WTC11 (cell line): ENCODE results near the gene TMPRSS13. TPM values are rescaled to one million over a fixed set of nuclear protein-coding genes. Genes with fewer than 3 reads are reported as not detected.

Source experiments
- ATAC-seq: fragments of 200-7000 bp; cut with Tn5 transposase; 2 replicates; pipeline ENCODE4 v1.10.0; 2021; ENCODE audit warnings: mild to moderate bottlenecking, moderate library complexity
- CTCF ChIA-PET: fragments of 300-600 bp; sonication (Branson Sonifier 250); formaldehyde crosslinking; loops from one replicate; lab custom pipeline; 2021; ENCODE audit warnings: antibody characterized with exemption; lab: Charles Lee
- POLR2A ChIA-PET: fragments of 350-600 bp; sonication (Branson Sonifier 250); formaldehyde crosslinking; loops from one replicate; lab custom pipeline; 2021; ENCODE audit warnings: antibody characterized with exemption; lab: Charles Lee
- DNase-seq: peaks from one replicate; pipeline ENCODE4 v3.0.0; 2021; ENCODE audit warnings: low spot score
- H3K27ac Mint-ChIP-seq: 2 replicates; pipeline ENCODE4 v1.8.0; 2021; ENCODE audit warnings: mixed read lengths
- H3K27me3 Mint-ChIP-seq: 2 replicates; pipeline ENCODE4 v1.8.0; 2021; ENCODE audit warnings: low read depth, mild to moderate bottlenecking, moderate library complexity, mixed read lengths
- H3K36me3 Mint-ChIP-seq: 2 replicates; pipeline ENCODE4 v1.8.0; 2021; ENCODE audit warnings: mixed read lengths
- H3K4me1 Mint-ChIP-seq: 2 replicates; pipeline ENCODE4 v1.8.0; 2022; ENCODE audit warnings: mixed read lengths
- H3K4me3 Mint-ChIP-seq: 2 replicates; pipeline ENCODE4 v1.8.0; 2021; ENCODE audit warnings: mild to moderate bottlenecking, moderate library complexity, mixed read lengths
- H3K9me3 Mint-ChIP-seq: 2 replicates; pipeline ENCODE4 v1.8.0; 2021; ENCODE audit warnings: mixed read lengths
- CREM ChIP-seq: sonication (generic); formaldehyde crosslinking; IDR thresholded peaks from 2 replicates; pipeline ENCODE4 v1.8.1; 2022; ENCODE audit warnings: mild to moderate bottlenecking, missing genetic modification reagents, moderate library complexity
- FOXK1 ChIP-seq: sonication (generic); formaldehyde crosslinking; IDR thresholded peaks from 2 replicates; pipeline ENCODE4 v1.8.0; 2022; ENCODE audit warnings: mild to moderate bottlenecking, moderate library complexity, missing genetic modification reagents
- GABPB1 ChIP-seq: sonication (generic); formaldehyde crosslinking; IDR thresholded peaks from 2 replicates; pipeline ENCODE4 v1.8.1; 2023; ENCODE audit warnings: mild to moderate bottlenecking, missing genetic modification reagents
- HMGA2 ChIP-seq: fragments of 250-450 bp; sonication (Bioruptor Pico); IDR thresholded peaks from 2 replicates; pipeline ENCODE4 v1.4.0; 2021; ENCODE audit warnings: mild to moderate bottlenecking, moderate library complexity
- IRF2 ChIP-seq: sonication (generic); formaldehyde crosslinking; IDR thresholded peaks from 2 replicates; pipeline ENCODE4 v1.8.0; 2022; ENCODE audit warnings: low read depth, missing genetic modification reagents, borderline replicate concordance
- JAZF1 ChIP-seq: fragments of 250-450 bp; sonication (Bioruptor Pico); IDR thresholded peaks from 2 replicates; pipeline ENCODE4 v1.9.0; 2021; ENCODE audit warnings: moderate library complexity, mild to moderate bottlenecking, inconsistent platforms
- MXD4 ChIP-seq: fragments of 250-450 bp; sonication (Bioruptor Pico); IDR thresholded peaks from 2 replicates; pipeline ENCODE4 v1.8.0; 2021; ENCODE audit warnings: mild to moderate bottlenecking, moderate library complexity, borderline replicate concordance
- OVOL2 ChIP-seq: fragments of 250-450 bp; sonication (Bioruptor Pico); IDR thresholded peaks from 2 replicates; pipeline ENCODE4 v1.9.0; 2021; ENCODE audit warnings: mild to moderate bottlenecking, borderline replicate concordance
- TP53 ChIP-seq: sonication (generic); formaldehyde crosslinking; IDR thresholded peaks from 2 replicates; pipeline ENCODE4 v1.8.1; 2023; ENCODE audit warnings: mild to moderate bottlenecking, missing genetic modification reagents
- ZNF219 ChIP-seq: sonication (generic); formaldehyde crosslinking; IDR thresholded peaks from 2 replicates; pipeline ENCODE4 v1.8.0; 2023; ENCODE audit warnings: missing genetic modification reagents, mild to moderate bottlenecking, borderline replicate concordance
- ZNF263 ChIP-seq: sonication (generic); formaldehyde crosslinking; IDR thresholded peaks from 2 replicates; pipeline ENCODE4 v1.8.1; 2022; ENCODE audit warnings: low read depth, mild to moderate bottlenecking, moderate library complexity, missing genetic modification reagents
- ZNF317 ChIP-seq: sonication (generic); formaldehyde crosslinking; IDR thresholded peaks from 2 replicates; pipeline ENCODE4 v1.8.1; 2023; ENCODE audit warnings: low read depth, mild to moderate bottlenecking, moderate library complexity, missing genetic modification reagents, borderline replicate concordance
- total RNA-seq: library from RNA; stranded (reverse); gene quantifications from 3 replicates; pipeline ENCODE4 v1.2.3, GENCODE V29; 2021
- TF ChIP-seq, protein P1 (sequence below): fragments of 200-600 bp; IDR thresholded peaks from 2 replicates; pipeline ENCODE4 v1.8.0; 2022; ENCODE audit warnings: antibody characterized with exemption
- TF ChIP-seq, protein P2 (sequence below): fragments of 250-450 bp; sonication (Bioruptor Pico); IDR thresholded peaks from 2 replicates; pipeline ENCODE4 v1.9.0; 2021; ENCODE audit warnings: mild to moderate bottlenecking
- TF ChIP-seq, protein P3 (sequence below): sonication (generic); formaldehyde crosslinking; IDR thresholded peaks from 2 replicates; pipeline ENCODE4 v1.8.1; 2023; ENCODE audit warnings: mild to moderate bottlenecking, missing genetic modification reagents, borderline replicate concordance
- TF ChIP-seq, protein P4 (sequence below): sonication (generic); formaldehyde crosslinking; IDR thresholded peaks from 2 replicates; pipeline ENCODE4 v1.8.1; 2023; ENCODE audit warnings: mild to moderate bottlenecking, missing genetic modification reagents, moderate library complexity
- TF ChIP-seq, protein P5 (sequence below): sonication (generic); formaldehyde crosslinking; IDR thresholded peaks from 2 replicates; pipeline ENCODE4 v1.8.0; 2022; ENCODE audit warnings: mild to moderate bottlenecking, missing genetic modification reagents
- TF ChIP-seq, protein P6 (sequence below): sonication (generic); formaldehyde crosslinking; IDR thresholded peaks from 2 replicates; pipeline ENCODE4 v1.8.1; 2022; ENCODE audit warnings: low read depth, mild to moderate bottlenecking, moderate library complexity, missing genetic modification reagents, borderline replicate concordance

The TMPRSS13 gene
- total RNA-seq, 1 experiment from 2014 or later, result 0.63 TPM

DNA sequence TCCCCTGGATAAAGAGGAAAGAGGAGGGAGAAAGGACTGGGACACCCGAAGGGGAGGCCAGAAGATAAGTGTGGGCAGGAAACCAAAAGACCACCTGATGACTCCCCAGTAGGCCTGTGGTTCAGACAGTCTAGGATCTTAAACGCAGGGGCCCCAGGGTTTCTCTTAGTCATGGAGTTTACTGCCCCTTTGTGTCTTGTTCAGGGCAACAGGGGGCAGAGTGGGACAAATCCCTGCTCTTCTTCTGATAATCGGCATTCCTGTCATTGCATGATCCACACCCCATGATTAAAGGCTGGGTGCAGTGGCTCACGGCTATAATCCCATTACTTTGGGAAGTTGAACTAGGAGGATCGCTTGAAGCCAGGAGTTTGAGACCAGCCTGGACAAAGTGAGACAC is 4.7 kb upstream of the TMPRSS13 start:
- CTCF ChIA-PET, result interaction anchor here (0.9 to 9.2 kb wide), 5 partner anchors 12 to 111 kb away, joined by 3 to 94 read pairs (median 4); no protein-coding TSS in a partner anchor
- ATAC-seq, result peak; percentile 52
- TF ChIP-seq JAZF1 (CRISPR knock-in tag) (no peak), GABPB1 (CRISPR knock-in tag) (no peak), FOXK1 (CRISPR knock-in tag) (no peak), HMGA2 (no peak), ZNF263 (CRISPR knock-in tag) (no peak), CREM (CRISPR knock-in tag) (no peak), ZNF219 (CRISPR knock-in tag) (no peak), OVOL2 (CRISPR knock-in tag) (no peak)
- TF ChIP-seq, protein P1, sequence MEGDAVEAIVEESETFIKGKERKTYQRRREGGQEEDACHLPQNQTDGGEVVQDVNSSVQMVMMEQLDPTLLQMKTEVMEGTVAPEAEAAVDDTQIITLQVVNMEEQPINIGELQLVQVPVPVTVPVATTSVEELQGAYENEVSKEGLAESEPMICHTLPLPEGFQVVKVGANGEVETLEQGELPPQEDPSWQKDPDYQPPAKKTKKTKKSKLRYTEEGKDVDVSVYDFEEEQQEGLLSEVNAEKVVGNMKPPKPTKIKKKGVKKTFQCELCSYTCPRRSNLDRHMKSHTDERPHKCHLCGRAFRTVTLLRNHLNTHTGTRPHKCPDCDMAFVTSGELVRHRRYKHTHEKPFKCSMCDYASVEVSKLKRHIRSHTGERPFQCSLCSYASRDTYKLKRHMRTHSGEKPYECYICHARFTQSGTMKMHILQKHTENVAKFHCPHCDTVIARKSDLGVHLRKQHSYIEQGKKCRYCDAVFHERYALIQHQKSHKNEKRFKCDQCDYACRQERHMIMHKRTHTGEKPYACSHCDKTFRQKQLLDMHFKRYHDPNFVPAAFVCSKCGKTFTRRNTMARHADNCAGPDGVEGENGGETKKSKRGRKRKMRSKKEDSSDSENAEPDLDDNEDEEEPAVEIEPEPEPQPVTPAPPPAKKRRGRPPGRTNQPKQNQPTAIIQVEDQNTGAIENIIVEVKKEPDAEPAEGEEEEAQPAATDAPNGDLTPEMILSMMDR, result no peak
- TF ChIP-seq, protein P2, sequence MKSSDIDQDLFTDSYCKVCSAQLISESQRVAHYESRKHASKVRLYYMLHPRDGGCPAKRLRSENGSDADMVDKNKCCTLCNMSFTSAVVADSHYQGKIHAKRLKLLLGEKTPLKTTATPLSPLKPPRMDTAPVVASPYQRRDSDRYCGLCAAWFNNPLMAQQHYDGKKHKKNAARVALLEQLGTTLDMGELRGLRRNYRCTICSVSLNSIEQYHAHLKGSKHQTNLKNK (CRISPR knock-in tag), result no peak
- TF ChIP-seq, protein P3, sequence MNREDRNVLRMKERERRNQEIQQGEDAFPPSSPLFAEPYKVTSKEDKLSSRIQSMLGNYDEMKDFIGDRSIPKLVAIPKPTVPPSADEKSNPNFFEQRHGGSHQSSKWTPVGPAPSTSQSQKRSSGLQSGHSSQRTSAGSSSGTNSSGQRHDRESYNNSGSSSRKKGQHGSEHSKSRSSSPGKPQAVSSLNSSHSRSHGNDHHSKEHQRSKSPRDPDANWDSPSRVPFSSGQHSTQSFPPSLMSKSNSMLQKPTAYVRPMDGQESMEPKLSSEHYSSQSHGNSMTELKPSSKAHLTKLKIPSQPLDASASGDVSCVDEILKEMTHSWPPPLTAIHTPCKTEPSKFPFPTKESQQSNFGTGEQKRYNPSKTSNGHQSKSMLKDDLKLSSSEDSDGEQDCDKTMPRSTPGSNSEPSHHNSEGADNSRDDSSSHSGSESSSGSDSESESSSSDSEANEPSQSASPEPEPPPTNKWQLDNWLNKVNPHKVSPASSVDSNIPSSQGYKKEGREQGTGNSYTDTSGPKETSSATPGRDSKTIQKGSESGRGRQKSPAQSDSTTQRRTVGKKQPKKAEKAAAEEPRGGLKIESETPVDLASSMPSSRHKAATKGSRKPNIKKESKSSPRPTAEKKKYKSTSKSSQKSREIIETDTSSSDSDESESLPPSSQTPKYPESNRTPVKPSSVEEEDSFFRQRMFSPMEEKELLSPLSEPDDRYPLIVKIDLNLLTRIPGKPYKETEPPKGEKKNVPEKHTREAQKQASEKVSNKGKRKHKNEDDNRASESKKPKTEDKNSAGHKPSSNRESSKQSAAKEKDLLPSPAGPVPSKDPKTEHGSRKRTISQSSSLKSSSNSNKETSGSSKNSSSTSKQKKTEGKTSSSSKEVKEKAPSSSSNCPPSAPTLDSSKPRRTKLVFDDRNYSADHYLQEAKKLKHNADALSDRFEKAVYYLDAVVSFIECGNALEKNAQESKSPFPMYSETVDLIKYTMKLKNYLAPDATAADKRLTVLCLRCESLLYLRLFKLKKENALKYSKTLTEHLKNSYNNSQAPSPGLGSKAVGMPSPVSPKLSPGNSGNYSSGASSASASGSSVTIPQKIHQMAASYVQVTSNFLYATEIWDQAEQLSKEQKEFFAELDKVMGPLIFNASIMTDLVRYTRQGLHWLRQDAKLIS (CRISPR knock-in tag), result no peak
- TF ChIP-seq, protein P4, sequence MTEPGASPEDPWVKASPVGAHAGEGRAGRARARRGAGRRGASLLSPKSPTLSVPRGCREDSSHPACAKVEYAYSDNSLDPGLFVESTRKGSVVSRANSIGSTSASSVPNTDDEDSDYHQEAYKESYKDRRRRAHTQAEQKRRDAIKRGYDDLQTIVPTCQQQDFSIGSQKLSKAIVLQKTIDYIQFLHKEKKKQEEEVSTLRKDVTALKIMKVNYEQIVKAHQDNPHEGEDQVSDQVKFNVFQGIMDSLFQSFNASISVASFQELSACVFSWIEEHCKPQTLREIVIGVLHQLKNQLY (CRISPR knock-in tag), result no peak
- TF ChIP-seq, all 79 proteins: peak for 0
- no peaks in the 10 kb centered on the region for H3K9me3 Mint-ChIP-seq
- DNase-seq, result no peak
- no peaks in the 10 kb centered on the region; the same call in 1 of the 2 replicates for H3K27me3 Mint-ChIP-seq
- H3K36me3 Mint-ChIP-seq, result no peaks in the 10 kb centered on the region
- peaks cover 34% of the 10 kb centered on the region for H3K4me1 Mint-ChIP-seq
- no peak overlapping the region for H3K4me3 Mint-ChIP-seq
- POLR2A ChIA-PET, result no interaction called here
- no peak overlapping the region for H3K27ac Mint-ChIP-seq

DNA sequence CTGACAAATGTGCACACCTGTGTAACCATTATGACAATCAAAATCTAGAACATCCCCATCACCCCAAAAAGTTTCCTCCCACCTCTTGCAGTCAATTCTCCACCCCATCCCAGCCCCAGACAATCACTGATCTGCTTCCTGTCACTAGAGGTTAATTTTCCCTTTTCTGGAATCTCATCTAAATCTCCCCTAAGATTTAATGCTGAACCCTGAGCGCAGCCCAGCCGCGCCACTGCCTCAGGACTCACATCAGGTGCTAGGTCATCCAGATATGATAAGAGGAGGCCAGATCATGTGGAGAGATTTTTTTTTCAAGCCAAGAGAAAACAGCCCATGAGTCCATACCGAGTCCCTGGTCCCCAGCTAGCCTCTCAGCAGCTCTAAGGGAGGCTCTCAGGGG is 4.3 kb upstream of the TMPRSS13 start:
- no peak for TF ChIP-seq ZNF317
- no peak for TF ChIP-seq CREM (CRISPR knock-in tag)
- TF ChIP-seq TP53 (CRISPR knock-in tag), result no peak
- TF ChIP-seq, protein P5, sequence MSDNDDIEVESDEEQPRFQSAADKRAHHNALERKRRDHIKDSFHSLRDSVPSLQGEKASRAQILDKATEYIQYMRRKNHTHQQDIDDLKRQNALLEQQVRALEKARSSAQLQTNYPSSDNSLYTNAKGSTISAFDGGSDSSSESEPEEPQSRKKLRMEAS (CRISPR knock-in tag), result no peak
- TF ChIP-seq IRF2, result no peak
- TF ChIP-seq MXD4 (CRISPR knock-in tag), result no peak
- no peak for TF ChIP-seq ZNF263 (CRISPR knock-in tag)
- no peak for TF ChIP-seq ZNF219 (CRISPR knock-in tag)
- TF ChIP-seq, protein P6, sequence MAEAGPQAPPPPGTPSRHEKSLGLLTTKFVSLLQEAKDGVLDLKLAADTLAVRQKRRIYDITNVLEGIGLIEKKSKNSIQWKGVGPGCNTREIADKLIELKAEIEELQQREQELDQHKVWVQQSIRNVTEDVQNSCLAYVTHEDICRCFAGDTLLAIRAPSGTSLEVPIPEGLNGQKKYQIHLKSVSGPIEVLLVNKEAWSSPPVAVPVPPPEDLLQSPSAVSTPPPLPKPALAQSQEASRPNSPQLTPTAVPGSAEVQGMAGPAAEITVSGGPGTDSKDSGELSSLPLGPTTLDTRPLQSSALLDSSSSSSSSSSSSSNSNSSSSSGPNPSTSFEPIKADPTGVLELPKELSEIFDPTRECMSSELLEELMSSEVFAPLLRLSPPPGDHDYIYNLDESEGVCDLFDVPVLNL (CRISPR knock-in tag), result no peak
- CTCF ChIA-PET, result interaction anchor here (1.0 to 9.2 kb wide), 3 partner anchors 13 to 100 kb away, joined by 3 to 94 read pairs (median 4); no protein-coding TSS in a partner anchor
- Mint-ChIP-seq H3K36me3 (no peaks in the 10 kb centered on the region), H3K27me3 (no peaks in the 10 kb centered on the region; the same call in 1 of the 2 replicates), H3K4me1 (peaks cover 38% of the 10 kb centered on the region), H3K27ac (no peak overlapping the region), H3K4me3 (no peak overlapping the region), H3K9me3 (no peaks in the 10 kb centered on the region)
- POLR2A ChIA-PET, result no interaction called here
- no peak for ATAC-seq
- no peak for DNase-seq
